Liver (tissue), 3 donors: ENCODE data around the gene TWIST2.

Source experiments
- EGR1 ChIP-seq, 2 donors: IDR thresholded peaks; 2 replicates each; pipeline ENCODE4 v1.6.1; 2016 to 2018; ENCODE audit warnings: antibody characterized with exemption in 2 of 2, low read depth in 2 of 2
- GABPA ChIP-seq, 2 donors: IDR thresholded peaks in 1 of 2; conservative IDR thresholded peaks in 1 of 2; 2 replicates each; pipeline ENCODE4 v1.6.1; 2016; ENCODE audit warnings: antibody characterized with exemption in 2 of 2, mild to moderate bottlenecking in 1 of 2, moderate library complexity in 1 of 2
- JUND ChIP-seq, 2 donors: IDR thresholded peaks; 2 replicates each; pipeline ENCODE4 v1.6.1; 2016; ENCODE audit warnings: antibody characterized with exemption in 2 of 2
- MAX ChIP-seq: IDR thresholded peaks from 2 replicates; pipeline ENCODE4 v1.6.1; 2016; ENCODE audit warnings: antibody characterized with exemption
- NR2F2 ChIP-seq: IDR thresholded peaks from 2 replicates; pipeline ENCODE4 v1.6.1; 2016; ENCODE audit warnings: antibody characterized with exemption
- RAD21 ChIP-seq, 2 donors: IDR thresholded peaks; 2 replicates each; pipeline ENCODE4 v1.6.1; 2016; ENCODE audit warnings: antibody characterized with exemption in 2 of 2, mild to moderate bottlenecking in 2 of 2
- RXRA ChIP-seq, 2 donors: IDR thresholded peaks; 2 replicates each; pipeline ENCODE4 v1.6.1; 2017 to 2018; ENCODE audit warnings: antibody characterized with exemption in 2 of 2, mild to moderate bottlenecking in 1 of 2
- SP1 ChIP-seq: IDR thresholded peaks from 2 replicates; pipeline ENCODE4 v1.6.1; 2018; ENCODE audit warnings: antibody characterized with exemption, mild to moderate bottlenecking
- TAF1 ChIP-seq: conservative IDR thresholded peaks from 2 replicates; pipeline ENCODE4 v1.6.1; 2016; ENCODE audit warnings: antibody characterized with exemption, mild to moderate bottlenecking
- YY1 ChIP-seq: IDR thresholded peaks from 2 replicates; pipeline ENCODE4 v1.6.1; 2016; ENCODE audit warnings: antibody characterized with exemption, mild to moderate bottlenecking
- TF ChIP-seq, protein P1 (sequence below): fragments of 150-350 bp; IDR thresholded peaks from 2 replicates; pipeline ENCODE4 v1.5.1; 2017; ENCODE audit warnings: improper control_type of control experiment, low read depth, low read length; ENCODE audit not compliant: missing input control
- TF ChIP-seq, protein P2 (sequence below): IDR thresholded peaks from 2 replicates; pipeline ENCODE4 v1.6.1; 2016; ENCODE audit warnings: antibody characterized with exemption
- TF ChIP-seq, protein P3 (sequence below): IDR thresholded peaks from 2 replicates; pipeline ENCODE4 v1.6.1; 2016; ENCODE audit warnings: antibody characterized with exemption, mild to moderate bottlenecking
- donor health status: healthy.
- donor health status: healthy.

DNA sequence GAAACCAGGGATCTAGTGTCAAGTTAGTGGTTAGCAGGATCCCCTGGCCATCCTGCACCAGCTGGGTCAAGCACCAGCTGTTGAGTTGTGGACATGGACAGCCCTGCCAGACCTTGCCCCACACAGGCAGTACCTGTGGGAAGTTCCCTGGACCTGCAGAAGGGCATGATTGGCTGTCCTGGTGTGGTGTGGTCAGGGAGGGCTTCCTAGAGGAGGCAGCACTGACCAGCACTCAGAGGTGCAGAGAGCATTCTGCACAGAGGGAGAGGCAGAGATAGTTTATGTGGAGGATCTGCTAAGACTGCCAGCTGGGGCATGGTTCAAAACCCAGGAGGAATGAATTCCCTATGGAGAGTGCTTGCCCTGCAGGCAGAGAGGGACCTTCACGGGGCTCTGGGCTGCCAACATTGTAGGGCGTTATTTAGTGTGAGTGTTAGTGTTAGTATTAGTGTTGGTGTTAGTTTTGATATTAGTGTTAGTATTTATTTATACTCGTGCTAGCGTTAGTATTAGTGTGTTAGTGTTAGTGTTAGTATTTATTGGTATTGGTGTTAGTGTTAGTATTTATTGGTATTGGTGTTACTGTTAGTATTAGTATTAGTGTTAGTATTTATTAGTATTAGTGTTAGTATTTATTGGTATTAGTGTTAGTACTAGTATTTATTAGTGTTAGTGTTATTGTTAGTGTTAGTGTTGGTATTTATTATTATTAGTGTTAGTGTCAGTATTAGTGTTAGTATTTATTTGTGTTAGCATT, 31.9 kb downstream of the TWIST2 start:
- no peak for TF ChIP-seq RAD21 (IDR thresholded peaks at IDR 0.05)
- TF ChIP-seq, protein P1, sequence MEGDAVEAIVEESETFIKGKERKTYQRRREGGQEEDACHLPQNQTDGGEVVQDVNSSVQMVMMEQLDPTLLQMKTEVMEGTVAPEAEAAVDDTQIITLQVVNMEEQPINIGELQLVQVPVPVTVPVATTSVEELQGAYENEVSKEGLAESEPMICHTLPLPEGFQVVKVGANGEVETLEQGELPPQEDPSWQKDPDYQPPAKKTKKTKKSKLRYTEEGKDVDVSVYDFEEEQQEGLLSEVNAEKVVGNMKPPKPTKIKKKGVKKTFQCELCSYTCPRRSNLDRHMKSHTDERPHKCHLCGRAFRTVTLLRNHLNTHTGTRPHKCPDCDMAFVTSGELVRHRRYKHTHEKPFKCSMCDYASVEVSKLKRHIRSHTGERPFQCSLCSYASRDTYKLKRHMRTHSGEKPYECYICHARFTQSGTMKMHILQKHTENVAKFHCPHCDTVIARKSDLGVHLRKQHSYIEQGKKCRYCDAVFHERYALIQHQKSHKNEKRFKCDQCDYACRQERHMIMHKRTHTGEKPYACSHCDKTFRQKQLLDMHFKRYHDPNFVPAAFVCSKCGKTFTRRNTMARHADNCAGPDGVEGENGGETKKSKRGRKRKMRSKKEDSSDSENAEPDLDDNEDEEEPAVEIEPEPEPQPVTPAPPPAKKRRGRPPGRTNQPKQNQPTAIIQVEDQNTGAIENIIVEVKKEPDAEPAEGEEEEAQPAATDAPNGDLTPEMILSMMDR = no peak
- no peak for TF ChIP-seq GABPA (IDR thresholded peaks at IDR 0.05 in 1 of 2, conservative IDR thresholded peaks at IDR 0.05 in 1 of 2)
- TF ChIP-seq TAF1 = no peak
- TF ChIP-seq SP1 = no peak
- no peak for TF ChIP-seq EGR1 (IDR thresholded peaks at IDR 0.05; ENCODE audit: low read depth in 2 of 2)
- TF ChIP-seq YY1 = no peak
- TF ChIP-seq, protein P2, sequence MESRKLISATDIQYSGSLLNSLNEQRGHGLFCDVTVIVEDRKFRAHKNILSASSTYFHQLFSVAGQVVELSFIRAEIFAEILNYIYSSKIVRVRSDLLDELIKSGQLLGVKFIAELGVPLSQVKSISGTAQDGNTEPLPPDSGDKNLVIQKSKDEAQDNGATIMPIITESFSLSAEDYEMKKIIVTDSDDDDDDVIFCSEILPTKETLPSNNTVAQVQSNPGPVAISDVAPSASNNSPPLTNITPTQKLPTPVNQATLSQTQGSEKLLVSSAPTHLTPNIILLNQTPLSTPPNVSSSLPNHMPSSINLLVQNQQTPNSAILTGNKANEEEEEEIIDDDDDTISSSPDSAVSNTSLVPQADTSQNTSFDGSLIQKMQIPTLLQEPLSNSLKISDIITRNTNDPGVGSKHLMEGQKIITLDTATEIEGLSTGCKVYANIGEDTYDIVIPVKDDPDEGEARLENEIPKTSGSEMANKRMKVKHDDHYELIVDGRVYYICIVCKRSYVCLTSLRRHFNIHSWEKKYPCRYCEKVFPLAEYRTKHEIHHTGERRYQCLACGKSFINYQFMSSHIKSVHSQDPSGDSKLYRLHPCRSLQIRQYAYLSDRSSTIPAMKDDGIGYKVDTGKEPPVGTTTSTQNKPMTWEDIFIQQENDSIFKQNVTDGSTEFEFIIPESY = no peak
- no peak for TF ChIP-seq RXRA (IDR thresholded peaks at IDR 0.05)
- TF ChIP-seq JUND (IDR thresholded peaks at IDR 0.05) = no peak
- TF ChIP-seq MAX = no peak
- TF ChIP-seq, protein P3, sequence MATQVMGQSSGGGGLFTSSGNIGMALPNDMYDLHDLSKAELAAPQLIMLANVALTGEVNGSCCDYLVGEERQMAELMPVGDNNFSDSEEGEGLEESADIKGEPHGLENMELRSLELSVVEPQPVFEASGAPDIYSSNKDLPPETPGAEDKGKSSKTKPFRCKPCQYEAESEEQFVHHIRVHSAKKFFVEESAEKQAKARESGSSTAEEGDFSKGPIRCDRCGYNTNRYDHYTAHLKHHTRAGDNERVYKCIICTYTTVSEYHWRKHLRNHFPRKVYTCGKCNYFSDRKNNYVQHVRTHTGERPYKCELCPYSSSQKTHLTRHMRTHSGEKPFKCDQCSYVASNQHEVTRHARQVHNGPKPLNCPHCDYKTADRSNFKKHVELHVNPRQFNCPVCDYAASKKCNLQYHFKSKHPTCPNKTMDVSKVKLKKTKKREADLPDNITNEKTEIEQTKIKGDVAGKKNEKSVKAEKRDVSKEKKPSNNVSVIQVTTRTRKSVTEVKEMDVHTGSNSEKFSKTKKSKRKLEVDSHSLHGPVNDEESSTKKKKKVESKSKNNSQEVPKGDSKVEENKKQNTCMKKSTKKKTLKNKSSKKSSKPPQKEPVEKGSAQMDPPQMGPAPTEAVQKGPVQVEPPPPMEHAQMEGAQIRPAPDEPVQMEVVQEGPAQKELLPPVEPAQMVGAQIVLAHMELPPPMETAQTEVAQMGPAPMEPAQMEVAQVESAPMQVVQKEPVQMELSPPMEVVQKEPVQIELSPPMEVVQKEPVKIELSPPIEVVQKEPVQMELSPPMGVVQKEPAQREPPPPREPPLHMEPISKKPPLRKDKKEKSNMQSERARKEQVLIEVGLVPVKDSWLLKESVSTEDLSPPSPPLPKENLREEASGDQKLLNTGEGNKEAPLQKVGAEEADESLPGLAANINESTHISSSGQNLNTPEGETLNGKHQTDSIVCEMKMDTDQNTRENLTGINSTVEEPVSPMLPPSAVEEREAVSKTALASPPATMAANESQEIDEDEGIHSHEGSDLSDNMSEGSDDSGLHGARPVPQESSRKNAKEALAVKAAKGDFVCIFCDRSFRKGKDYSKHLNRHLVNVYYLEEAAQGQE = no peak
- no peak for TF ChIP-seq NR2F2
